GM12878 (cell line): ENCODE measurements around the gene FGD6. TPM values are rescaled to one million over a fixed set of nuclear protein-coding genes. Genes with fewer than 3 reads are reported as not detected.

Experiments used
- ATAC-seq: fragments of 200-7000 bp; cut with Tn5 transposase; 3 replicates; pipeline ENCODE4 v1.9.1; 2020; ENCODE audit warnings: mild to moderate bottlenecking, moderate library complexity
- BruUV-seq: library from RNA; stranded (reverse); fragments of 400-500 nt; replicated peaks from 2 replicates; lab custom pipeline; 2021; lab: Mats Ljungman, UMichigan
- CTCF ChIA-PET: fragments of 300-600 bp; sonication (Branson Sonifier 250); formaldehyde crosslinking; extraction: SDS; loops from one replicate; lab custom pipeline; 2021; ENCODE audit warnings: inconsistent platforms; lab: Yijun Ruan, JAX
- POLR2A ChIA-PET: fragments of 350-600 bp; formaldehyde crosslinking; extraction: SDS; loops from one replicate; lab custom pipeline; 2021; ENCODE audit warnings: inconsistent platforms; lab: Charles Lee
- RAD21 ChIA-PET: fragments of 300-600 bp; sonication (Branson Sonifier 250); formaldehyde crosslinking; loops from one replicate; lab custom pipeline; 2023; ENCODE audit warnings: antibody characterized with exemption; ENCODE audit not compliant: unreplicated experiment; lab: Charles Lee
- SMC1A ChIA-PET: fragments of 300-600 bp; sonication (Branson Sonifier 250); formaldehyde crosslinking; loops from one replicate; lab custom pipeline; 2023; ENCODE audit not compliant: unreplicated experiment, uncharacterized antibody; lab: Charles Lee
- DNase-seq: peaks from one replicate; pipeline ENCODE4 v3.0.0-alpha.2; 2011; ENCODE audit warnings: low read depth, low spot score
- FAIRE-seq: peaks from 3 replicates; lab custom pipeline; 2011; peaks lifted over from hg19 to GRCh38; lab: Jason Lieb, UNC
- H2AFZ ChIP-seq: 2 replicates; pipeline ENCODE4 v1.6.0; 2011; ENCODE audit warnings: low read depth, low read length, control low read depth; ENCODE audit not compliant: control insufficient read depth
- H3K27ac ChIP-seq: 2 replicates; pipeline ENCODE4 v1.5.1; 2011; ENCODE audit warnings: control low read depth; ENCODE audit not compliant: control insufficient read depth, insufficient read depth
- H3K27me3 ChIP-seq, 2 experiments: replicated peaks in 1 of 2; 2 replicates each; pipeline versions ENCODE4 v1.6.0 to v1.6.1; 2011; ENCODE audit warnings: low read length in 1 of 2; ENCODE audit not compliant: control insufficient read depth in 2 of 2, insufficient read depth in 2 of 2
- H3K36me3 ChIP-seq, 2 experiments: 2 replicates each; pipeline ENCODE4 v1.5.1; 2011; ENCODE audit warnings: low read length in 1 of 2; ENCODE audit not compliant: control insufficient read depth in 2 of 2, insufficient read depth in 2 of 2
- H3K4me1 ChIP-seq: 2 replicates; pipeline ENCODE4 v1.6.1; 2011; ENCODE audit warnings: mild to moderate bottlenecking, low read length, moderate library complexity, mixed read lengths; ENCODE audit not compliant: control insufficient read depth, insufficient read depth
- H3K4me2 ChIP-seq: 2 replicates; pipeline ENCODE4 v1.6.0; 2011; ENCODE audit warnings: control low read depth; ENCODE audit not compliant: control insufficient read depth, insufficient read depth
- H3K4me3 ChIP-seq: fragments of 200-600 bp; sonication (generic); 2 replicates; pipeline ENCODE4 v1.5.1; 2016
- H3K79me2 ChIP-seq: 2 replicates; pipeline ENCODE4 v1.6.0; 2011; ENCODE audit warnings: low read length; ENCODE audit not compliant: control insufficient read depth, insufficient read depth
- H3K9ac ChIP-seq: 2 replicates; pipeline ENCODE4 v1.8.0; 2011; ENCODE audit warnings: low read length, control low read depth, mixed read lengths; ENCODE audit not compliant: control insufficient read depth, insufficient read depth
- H3K9me3 ChIP-seq: replicated peaks from 3 replicates; pipeline ENCODE4 v1.5.1; 2011; ENCODE audit warnings: mild to moderate bottlenecking, low read length; ENCODE audit not compliant: control insufficient read depth, insufficient read depth
- H4K20me1 ChIP-seq: 2 replicates; pipeline ENCODE4 v1.6.0; 2011; ENCODE audit not compliant: control insufficient read depth, insufficient read depth
- ASH2L ChIP-seq: fragments of 300-600, 200-600 bp; sonication (generic); IDR thresholded peaks from 2 replicates; pipeline ENCODE4 v1.6.1; 2017; ENCODE audit warnings: low read depth, mild to moderate bottlenecking, borderline replicate concordance
- BHLHE40 ChIP-seq, 2 experiments: fragments of 450-650 bp in 1 of 2; IDR thresholded peaks; 2 replicates each; pipeline ENCODE4 v1.6.1; 2011 to 2017; ENCODE audit warnings: low read depth in 2 of 2, borderline replicate concordance in 1 of 2, improper control_type of control experiment in 1 of 2, low read length in 1 of 2, mild to moderate bottlenecking in 1 of 2
- CBFB ChIP-seq: IDR thresholded peaks from 2 replicates; pipeline ENCODE4 v1.6.1; 2016; ENCODE audit warnings: antibody characterized with exemption, low read depth
- CHD2 ChIP-seq: IDR thresholded peaks from 2 replicates; pipeline ENCODE4 v1.6.1; 2011; ENCODE audit warnings: low read depth, low read length, improper control_type of control experiment, borderline replicate concordance
- CTCF ChIP-seq, 3 experiments: IDR thresholded peaks in 2 of 3; conservative IDR thresholded peaks in 1 of 3; 2 replicates each; pipeline ENCODE4 v1.5.1; 2011; ENCODE audit warnings: low read depth in 3 of 3, low read length in 3 of 3, mild to moderate bottlenecking in 3 of 3, control low read depth in 2 of 3, moderate library complexity in 2 of 3, inconsistent platforms in 1 of 3, mixed read lengths in 1 of 3; ENCODE audit not compliant: control insufficient read depth in 2 of 3, insufficient read depth in 1 of 3; ENCODE audit errors: extremely low read depth in 1 of 3
- GABPA ChIP-seq: IDR thresholded peaks from 2 replicates; pipeline ENCODE4 v1.6.1; 2014; ENCODE audit warnings: antibody characterized with exemption, low read depth, mild to moderate bottlenecking, inconsistent platforms
- HDAC2 ChIP-seq: fragments of 200-600 bp; sonication (generic); IDR thresholded peaks from 2 replicates; pipeline ENCODE4 v1.6.1; 2017
- IRF4 ChIP-seq: IDR thresholded peaks from 2 replicates; pipeline ENCODE4 v1.6.1; 2011; ENCODE audit warnings: low read depth, low read length
- JUNB ChIP-seq: IDR thresholded peaks from 2 replicates; pipeline ENCODE4 v1.6.1; 2016; ENCODE audit warnings: antibody characterized with exemption, mild to moderate bottlenecking
- KDM1A ChIP-seq: fragments of 200-600 bp; sonication (generic); IDR thresholded peaks from 2 replicates; pipeline ENCODE4 v1.6.1; 2016; ENCODE audit warnings: borderline replicate concordance
- LARP7 ChIP-seq: fragments of 450-650 bp; IDR thresholded peaks from 2 replicates; pipeline ENCODE4 v1.6.1; 2017; ENCODE audit warnings: mild to moderate bottlenecking
- MAX ChIP-seq: IDR thresholded peaks from 2 replicates; pipeline ENCODE4 v1.6.1; 2012; ENCODE audit warnings: low read depth, low read length, improper control_type of control experiment
- MEF2B ChIP-seq: fragments of 450-650 bp; IDR thresholded peaks from 2 replicates; pipeline ENCODE4 v1.6.1; 2018; ENCODE audit warnings: mild to moderate bottlenecking, moderate library complexity; ENCODE audit not compliant: partially characterized antibody, poor library complexity, severe bottlenecking
- MXI1 ChIP-seq: fragments of 150-350 bp; IDR thresholded peaks from 2 replicates; pipeline ENCODE4 v1.6.1; 2011; ENCODE audit warnings: low read depth, mild to moderate bottlenecking, inconsistent platforms, low read length, improper control_type of control experiment
- NFIC ChIP-seq: IDR thresholded peaks from 2 replicates; pipeline ENCODE4 v1.6.1; 2012; ENCODE audit warnings: low read depth, mild to moderate bottlenecking, inconsistent platforms, low read length, moderate library complexity
- RELA ChIP-seq: fragments of 450-650 bp; IDR thresholded peaks from 2 replicates; pipeline ENCODE4 v1.8.0; 2014; ENCODE audit warnings: borderline replicate concordance; ENCODE audit not compliant: partially characterized antibody
- SP1 ChIP-seq: IDR thresholded peaks from one replicate; pipeline ENCODE4 v1.6.1; 2011; ENCODE audit warnings: low read depth, low read length
- SUZ12 ChIP-seq: fragments of 200-600 bp; sonication (generic); IDR thresholded peaks from one replicate; pipeline ENCODE4 v1.6.1; 2018; ENCODE audit warnings: antibody characterized with exemption, mild to moderate bottlenecking; ENCODE audit not compliant: unreplicated experiment
- ZNF217 ChIP-seq: fragments of 450-650 bp; IDR thresholded peaks from 2 replicates; pipeline ENCODE4 v1.6.1; 2017; ENCODE audit warnings: antibody characterized with exemption, mild to moderate bottlenecking
- ZZZ3 ChIP-seq: IDR thresholded peaks from 2 replicates; pipeline ENCODE4 v1.6.1; 2011; ENCODE audit warnings: low read depth; ENCODE audit not compliant: control insufficient read depth, insufficient read length
- WGBS: methylation state at CpG from one replicate; pipeline ENCODE4 v1.1.6; 2016; ENCODE audit warnings: low lambda C conversion rate; ENCODE audit not compliant: insufficient replicate concordance, insufficient coverage; ENCODE audit errors: missing lambda C conversion rate; 5-methylcytosine and 5-hydroxymethylcytosine counted together
- in situ Hi-C: fragments of 300-500 bp; cut with MboI; formaldehyde crosslinking; loops from 9 replicates; pipeline ENCODE4 v1.14.3; 2018; ENCODE audit warnings: mixed read lengths
- intact Hi-C: fragments of 100-400 bp; cut with micrococcal nuclease; formaldehyde crosslinking; loops from one replicate; pipeline ENCODE4 v1.14.2; 2022; ENCODE audit not compliant: unreplicated experiment
- polyA plus RNA-seq, 11 experiments: library from polyadenylated mRNA; depleted of rRNA in 4 of 11; unstranded in 6 of 11; stranded (reverse) in 5 of 11; fragments of >200 nt; fragmentation: Nextera tagmentation in 4 of 11; fragmentation: Illumina TruSeq in 1 of 11; extraction: Ambion mirVana in 4 of 11; extraction: Trizol in 1 of 11; gene quantifications; 1 replicate in 1 of 11; 2 replicates in 10 of 11; pipeline versions ENCODE4 v1.2.1 to v1.2.3, GENCODE V29; 2011 to 2016; ENCODE audit warnings: inconsistent platforms in 2 of 11, missing spikeins in 2 of 11, low read depth in 1 of 11
- total RNA-seq, 4 experiments: library from RNA; depleted of rRNA in 3 of 4; stranded (reverse); fragments of >200 nt in 3 of 4; fragmentation: Illumina TruSeq in 1 of 4; extraction: Trizol in 1 of 4; gene quantifications; 2 replicates each; pipeline versions ENCODE4 v1.2.1 to v1.2.3, GENCODE V29; 2013 to 2021

Gene FGD6
- total and polyA plus RNA-seq, 10 of the 15 experiments (the other 5 are each of a cell fraction or from before 2014, with no cell fraction given), result 2.4 to 15.5 (median 8.9) TPM

- RAD21 ChIA-PET, result no interaction called here
- BruUV-seq, result no TSS peak
These were observed 73.6 kb downstream of the FGD6 start for GRCh38 chr12:95143621-95144205.

More at GRCh38 chr12:95143621-95144205, 73.6 kb downstream of the FGD6 start:
- H4K20me1 ChIP-seq, result no peaks in the 10 kb centered on the region
- H3K79me2 ChIP-seq, result no peaks in the 10 kb centered on the region
- H3K27ac ChIP-seq, result no peak overlapping the region
- 62% methylated on average over 3 of the region's 3 CpGs for WGBS
- TF ChIP-seq JUNB (no peak), MAX (no peak), KDM1A (no peak), SUZ12 (no peak), ZNF217 (no peak), SP1 (no peak), MEF2B (no peak), CTCF (IDR thresholded peaks at IDR 0.05 in 2 of 3, conservative IDR thresholded peaks at IDR 0.05 in 1 of 3; ENCODE audit: control insufficient read depth in 2 of 3, extremely low read depth in 1 of 3, insufficient read depth in 1 of 3, low read depth in 3 of 3, low read length in 3 of 3) (no peak), CBFB (no peak), IRF4 (no peak), BHLHE40 (IDR thresholded peaks at IDR 0.05; ENCODE audit: borderline replicate concordance in 1 of 2, low read depth in 2 of 2, low read length in 1 of 2) (no peak), NFIC (no peak), ZZZ3 (no peak), RELA (no peak), HDAC2 (no peak), CHD2 (no peak), MXI1 (no peak), ASH2L (no peak), GABPA (no peak), LARP7 (no peak)
- TF ChIP-seq, all 136 proteins: peak for 0
- Histone ChIP-seq H2AFZ (no peak overlapping the region), H3K9ac (no peak overlapping the region), H3K27me3 (no peaks in the 10 kb centered on the region), H3K9me3 (no peaks in the 10 kb centered on the region), H3K4me3 (no peak overlapping the region), H3K4me1 (no peaks in the 10 kb centered on the region), H3K36me3 (no peaks in the 10 kb centered on the region), H3K4me2 (no peak overlapping the region)
- ChIA-PET POLR2A (no interaction called here), CTCF (interaction anchor here (0.9 kb wide), 1 partner anchor 9 kb away, joined by 4 read pairs; no protein-coding TSS in a partner anchor), SMC1A (no interaction called here)
- no peak for ATAC-seq
- in situ Hi-C loops, result no loop called here
- intact Hi-C loops, result no loop called here
- DNase-seq, result no peak
- no peak for FAIRE-seq
